Myocyte (in vitro differentiated cells): ENCODE measurements around the gene WWOX. TPM values are rescaled to one million over a fixed set of nuclear protein-coding genes. Genes with fewer than 3 reads are reported as not detected.
"Not testable (repeated sequence)": the region's sequence is repeated elsewhere in the genome, so short reads cannot be mapped to it uniquely, and the experiment has no call there.

Experiments used
- DNase-seq: peaks from one replicate; pipeline ENCODE4 v3.0.0-alpha.2; 2012; ENCODE audit warnings: low read depth
- total RNA-seq: library from RNA; depleted of rRNA; stranded (reverse); fragments of >200 nt; gene quantifications from 2 replicates; pipeline ENCODE4 v1.2.3, GENCODE V29; 2014

Gene WWOX
- total RNA-seq, 1 donor from 2014 or later: 12.5 TPM

DNA sequence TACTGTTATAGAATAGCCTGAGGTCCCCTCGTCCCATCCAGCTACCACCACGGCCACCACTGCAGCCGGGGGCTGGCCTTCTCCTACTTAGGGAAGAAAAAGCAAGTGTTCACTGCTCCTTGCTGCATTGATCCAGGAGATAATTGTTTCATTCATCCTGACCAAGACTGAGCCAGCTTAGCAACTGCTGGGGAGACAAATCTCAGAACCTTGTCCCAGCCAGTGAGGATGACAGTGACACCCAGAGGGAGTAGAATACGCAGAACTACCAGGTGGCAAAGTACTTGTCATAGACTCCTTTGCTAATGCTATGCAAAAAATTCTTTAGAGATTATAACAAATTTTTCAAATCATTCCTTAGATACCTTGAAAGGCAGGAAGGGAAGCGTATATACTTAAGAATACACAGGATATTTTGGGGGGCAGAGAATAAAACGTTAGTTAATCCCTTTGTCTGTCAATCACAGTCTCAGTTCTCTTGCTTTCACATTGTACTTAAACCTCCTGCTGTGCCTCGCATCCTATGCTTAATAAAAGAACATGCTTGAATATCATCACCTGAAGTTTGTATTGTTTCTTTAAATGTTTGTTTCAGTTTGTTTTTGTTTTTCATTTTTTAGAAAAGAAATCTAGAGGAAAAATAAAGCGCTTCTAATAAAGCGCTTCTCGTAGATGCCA is 1112.8 kb downstream of the WWOX start:
- DNase-seq: no peak

DNA sequence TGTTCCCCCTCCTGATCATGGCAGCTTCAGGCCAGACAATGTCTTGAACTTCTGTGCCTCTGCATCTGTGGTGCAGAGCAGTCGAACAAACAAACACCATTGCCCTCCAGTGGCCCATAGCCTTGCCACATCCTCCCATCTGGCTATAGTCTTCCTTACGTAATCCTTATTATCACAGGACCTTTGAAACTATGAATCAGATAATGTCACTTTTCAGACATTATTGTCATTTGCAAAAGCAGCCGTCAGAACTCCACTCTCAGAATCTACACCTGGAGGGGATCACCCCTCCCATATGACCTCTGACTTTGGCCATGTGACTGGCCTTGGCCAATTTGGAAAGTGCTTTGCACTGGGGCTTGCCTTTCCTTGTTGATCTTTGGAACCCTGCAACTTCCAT is 1113.8 kb downstream of the WWOX start:
- DNase-seq: no peak

DNA sequence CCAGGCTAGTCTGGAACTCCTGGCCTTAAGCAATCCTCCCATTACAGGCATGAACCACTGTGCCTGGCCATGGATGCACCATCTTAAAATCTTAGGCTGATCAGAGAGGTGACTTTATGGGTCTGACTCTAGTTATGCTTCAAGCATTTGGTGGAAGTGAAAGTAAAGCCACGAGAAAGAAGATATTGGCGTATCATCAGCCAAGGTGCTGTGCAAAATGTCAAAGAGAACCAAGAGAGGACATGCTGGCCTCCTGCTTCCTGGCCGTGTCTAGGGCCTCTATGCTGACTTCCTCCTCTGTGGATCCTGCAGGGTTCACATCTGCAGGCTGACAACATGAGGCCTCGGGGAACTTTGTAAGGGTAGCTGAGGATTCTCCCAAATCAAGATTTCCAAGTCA is 1115.8 kb downstream of the WWOX start:
- DNase-seq: no peak

DNA sequence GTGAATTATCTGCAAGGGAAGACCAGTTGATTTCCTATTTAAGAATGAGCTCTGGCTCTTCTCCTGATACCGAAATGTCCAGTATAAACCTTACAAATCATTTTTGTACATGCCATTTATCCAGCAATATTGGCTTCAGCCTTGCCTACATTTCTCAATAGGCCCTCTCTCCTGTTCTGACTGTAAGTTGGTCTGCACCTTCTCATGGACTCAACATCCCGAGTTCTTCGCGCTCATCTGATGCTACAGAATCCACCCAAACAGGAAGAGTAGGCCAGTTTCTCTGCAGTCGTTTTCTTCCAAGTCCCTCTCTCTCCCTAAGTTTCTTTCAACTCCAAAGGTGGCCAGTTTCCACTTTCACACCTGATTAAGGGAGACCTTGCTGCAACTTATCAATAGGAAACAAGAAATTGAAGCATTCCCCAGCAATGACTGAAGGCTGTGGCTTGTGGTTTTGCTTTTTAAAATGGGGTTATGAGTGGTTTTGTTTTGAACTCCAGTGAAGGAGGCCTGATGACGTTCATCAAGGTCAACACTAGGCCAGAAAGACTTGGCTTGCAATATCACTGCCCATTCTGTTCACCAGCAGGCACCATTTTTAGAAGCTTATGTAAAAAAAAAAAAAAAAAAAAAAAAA is 1118.0 kb downstream of the WWOX start:
- no peak for DNase-seq

DNA sequence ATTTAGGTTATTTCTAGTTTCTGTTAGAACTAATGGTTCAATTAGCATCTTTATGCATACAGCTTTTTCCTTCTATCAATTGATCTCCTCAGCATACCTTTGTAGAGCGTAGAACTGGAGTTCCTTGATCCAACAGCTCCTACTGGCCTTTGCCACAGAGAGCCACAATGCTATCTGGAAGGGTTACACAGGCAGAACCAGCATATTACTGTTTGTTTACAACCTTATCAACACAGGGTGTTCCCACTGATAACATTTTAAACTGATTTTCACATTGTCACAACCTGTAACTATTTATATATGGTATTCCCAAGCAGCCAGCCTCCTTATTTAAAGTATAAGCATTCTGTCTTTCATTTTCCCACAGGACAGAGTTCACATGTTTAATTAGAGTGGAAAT is 1118.9 kb downstream of the WWOX start:
- no peak for DNase-seq

DNA sequence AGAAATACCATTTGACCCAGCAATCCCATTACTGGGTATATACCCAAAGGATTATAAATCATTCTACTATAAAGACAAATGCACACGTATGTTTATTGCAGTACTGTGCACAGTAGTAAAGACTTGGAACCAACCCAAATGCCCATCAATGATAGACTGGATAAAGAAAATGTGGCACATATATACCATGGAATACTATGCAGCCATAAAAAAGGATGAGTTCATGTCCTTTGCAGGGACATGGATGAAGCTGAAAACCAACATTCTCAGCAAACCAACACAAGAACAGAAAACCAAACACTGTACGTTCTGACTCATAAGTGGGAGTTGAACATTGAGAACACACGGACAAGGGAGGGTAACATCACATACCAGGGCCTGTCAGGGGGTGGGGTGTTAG is 1126.5 kb downstream of the WWOX start:
- DNase-seq: not testable (repeated sequence)

DNA sequence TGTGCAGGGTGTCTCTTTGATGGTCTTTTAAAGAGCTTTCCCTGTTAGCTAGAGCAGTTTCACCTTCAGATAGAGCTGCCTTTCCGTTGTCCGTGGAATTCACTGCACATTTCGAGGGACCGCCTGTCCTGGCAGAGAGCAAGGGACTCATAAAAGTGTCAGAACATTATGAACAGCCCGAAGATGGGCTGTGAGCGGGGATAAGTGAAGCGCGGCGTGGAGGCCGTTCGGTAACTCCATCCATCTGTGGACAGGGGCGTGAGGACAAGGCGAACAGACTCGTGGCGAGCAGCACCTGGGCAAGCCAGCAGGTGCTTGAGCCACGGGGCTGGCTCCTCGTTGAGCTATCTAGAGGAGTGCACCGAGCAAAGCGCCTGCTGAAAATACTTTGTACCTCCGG is 1129.9 kb downstream of the WWOX start:
- no peak for DNase-seq

DNA sequence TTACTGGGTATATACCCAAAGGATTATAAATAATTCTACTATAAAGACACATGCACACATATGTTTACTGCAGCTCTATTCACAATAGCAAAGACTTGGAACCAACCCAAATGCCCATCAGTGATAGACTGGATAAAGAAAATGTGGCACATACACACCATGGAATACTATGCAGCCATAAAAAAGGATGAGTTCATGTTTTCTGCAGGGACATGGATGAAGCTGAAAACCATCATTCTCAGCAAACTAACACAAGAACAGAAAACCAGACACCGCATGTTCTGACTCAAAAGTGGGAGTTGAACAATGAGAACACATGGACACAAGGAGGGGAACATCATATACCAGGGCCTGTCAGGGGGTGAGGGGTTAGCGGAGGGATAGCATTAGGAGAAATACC is 1146.2 kb downstream of the WWOX start:
- not testable (repeated sequence) for DNase-seq

DNA sequence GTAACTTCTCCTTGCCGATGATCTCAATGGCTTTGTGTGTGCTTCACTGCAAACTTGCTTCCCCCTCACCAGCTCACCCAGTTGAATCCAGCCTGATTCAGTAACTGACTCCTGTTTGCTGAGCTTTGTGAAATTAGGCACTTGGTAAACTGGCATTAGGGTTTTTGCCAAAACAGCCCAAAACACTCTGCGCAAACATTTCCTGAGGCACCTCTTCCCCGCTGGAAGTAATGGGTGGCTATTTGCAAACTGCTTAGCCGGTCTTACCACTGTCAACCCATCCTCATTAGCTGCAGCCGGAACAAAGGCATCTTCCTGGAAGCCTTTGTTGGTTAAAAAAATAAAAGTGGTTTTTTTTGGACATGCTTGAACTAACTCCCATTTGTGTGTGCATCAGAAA is 1147.9 kb downstream of the WWOX start:
- DNase-seq: no peak

DNA sequence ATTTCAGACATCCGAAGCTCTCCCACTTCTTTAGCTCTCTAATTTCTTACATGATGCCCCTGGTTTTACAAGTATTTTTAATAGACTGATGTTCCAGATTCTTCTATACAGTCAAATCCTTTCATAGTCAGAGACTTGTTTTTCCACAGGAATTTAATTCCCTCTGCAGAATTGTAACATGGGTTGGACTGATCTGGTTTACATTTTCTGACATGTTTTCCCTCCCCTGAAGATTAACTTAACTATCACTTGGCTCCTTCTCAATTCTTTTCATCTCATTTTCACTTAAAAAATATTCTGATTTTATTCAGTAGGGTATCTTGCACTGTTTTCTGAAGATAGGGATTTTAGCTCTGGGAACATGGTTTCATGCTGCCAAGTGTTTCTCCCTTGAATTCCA is 1148.9 kb downstream of the WWOX start:
- DNase-seq: no peak

DNA sequence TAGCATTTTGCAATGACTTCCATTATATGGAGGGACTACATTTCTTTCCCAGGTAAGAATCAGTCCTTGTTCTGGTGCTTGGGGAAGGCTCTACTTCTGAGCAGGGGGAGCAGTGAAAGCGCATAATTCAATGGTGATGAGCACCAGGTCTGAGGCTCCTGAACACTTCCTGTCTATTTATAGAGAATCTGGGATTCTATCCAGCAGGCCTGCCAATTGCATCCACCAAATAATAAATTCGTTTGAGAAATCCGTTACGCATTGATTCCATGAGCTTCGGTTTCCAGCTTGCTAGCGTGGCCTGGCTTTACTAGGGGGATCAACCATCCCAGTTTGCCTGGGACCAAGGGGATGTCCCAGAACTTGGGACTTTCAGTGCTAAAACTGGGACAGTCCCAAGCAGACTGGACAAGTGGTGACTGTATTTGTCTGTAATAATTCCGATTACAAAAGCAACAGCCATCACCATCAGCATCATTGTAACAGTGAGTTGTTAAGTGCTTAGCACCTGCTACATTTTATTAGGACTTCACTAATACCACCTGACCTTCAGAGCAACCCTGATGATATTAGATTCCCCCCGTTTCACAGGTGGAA is 1151.1 kb downstream of the WWOX start:
- DNase-seq: no peak

DNA sequence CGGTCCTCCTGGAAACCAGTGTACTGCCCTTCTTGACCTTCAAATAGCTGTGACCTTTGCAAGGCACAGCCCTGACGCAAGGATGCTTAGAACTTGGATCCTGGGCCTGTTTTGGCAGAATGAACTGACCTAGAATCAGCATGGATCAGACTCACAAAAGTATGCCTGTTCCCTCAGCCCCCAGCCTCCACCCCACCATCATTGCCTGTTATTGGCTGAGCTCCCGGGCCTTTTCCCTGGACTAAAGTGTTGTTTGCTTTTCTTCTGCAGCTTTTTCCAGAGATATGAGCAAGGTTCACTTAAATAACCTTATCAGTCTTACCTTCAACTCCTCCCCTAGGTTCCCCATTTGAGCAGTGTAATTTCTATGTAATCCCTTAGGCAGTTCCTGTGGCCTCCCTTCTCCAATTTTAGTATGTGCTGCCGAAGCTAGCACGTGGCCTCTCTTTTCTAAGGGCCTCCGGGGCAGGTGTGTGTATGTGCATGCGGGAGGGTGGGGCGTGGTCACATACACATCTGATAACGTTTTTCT is 1153.7 kb downstream of the WWOX start:
- DNase-seq: no peak

DNA sequence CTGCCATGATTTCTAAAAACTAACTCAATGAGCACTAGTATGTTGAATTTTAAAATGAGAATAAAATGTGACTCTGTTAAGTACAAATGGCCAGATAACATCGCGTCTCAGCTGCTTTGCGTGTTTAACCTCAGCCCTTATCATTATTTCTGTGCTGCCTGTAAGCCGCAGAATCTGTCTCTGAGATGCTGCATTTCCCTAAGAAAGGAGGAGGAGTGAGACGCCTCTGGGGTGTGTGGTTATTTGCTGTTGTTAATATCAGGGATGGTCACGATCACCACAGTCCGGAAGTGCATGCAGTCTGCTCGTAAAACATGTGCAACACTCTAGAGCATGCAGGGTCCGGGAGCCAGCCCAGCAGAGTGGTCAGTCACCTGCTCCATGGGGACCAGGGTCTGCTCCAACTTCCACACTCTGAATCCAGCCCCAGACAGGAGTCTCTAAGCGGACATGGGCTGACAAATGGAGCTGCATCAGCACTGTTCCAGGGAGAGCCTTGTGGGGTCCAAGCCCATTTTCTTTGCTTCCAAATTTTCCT is 1158.6 kb downstream of the WWOX start:
- DNase-seq: no peak

DNA sequence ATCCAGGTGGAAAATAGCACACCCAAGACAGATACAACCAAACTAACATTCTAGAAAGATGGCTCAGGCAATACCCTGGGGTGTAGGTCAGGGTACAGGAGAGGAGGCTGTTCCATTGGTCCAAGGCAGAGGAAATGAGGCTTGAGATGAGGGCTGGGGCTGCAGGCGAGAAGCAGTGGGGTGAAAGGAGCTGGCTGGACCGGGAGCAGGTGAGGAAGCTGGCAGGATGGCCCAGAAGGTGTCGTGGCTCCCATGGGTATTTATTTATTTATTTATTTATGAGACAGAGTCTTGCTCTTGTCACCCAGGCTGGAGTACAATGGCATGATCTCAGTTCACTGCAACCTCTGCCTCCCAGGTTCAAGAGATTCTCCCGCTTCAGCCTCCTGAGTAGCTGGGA is 1161.4 kb downstream of the WWOX start:
- not testable (repeated sequence) for DNase-seq

DNA sequence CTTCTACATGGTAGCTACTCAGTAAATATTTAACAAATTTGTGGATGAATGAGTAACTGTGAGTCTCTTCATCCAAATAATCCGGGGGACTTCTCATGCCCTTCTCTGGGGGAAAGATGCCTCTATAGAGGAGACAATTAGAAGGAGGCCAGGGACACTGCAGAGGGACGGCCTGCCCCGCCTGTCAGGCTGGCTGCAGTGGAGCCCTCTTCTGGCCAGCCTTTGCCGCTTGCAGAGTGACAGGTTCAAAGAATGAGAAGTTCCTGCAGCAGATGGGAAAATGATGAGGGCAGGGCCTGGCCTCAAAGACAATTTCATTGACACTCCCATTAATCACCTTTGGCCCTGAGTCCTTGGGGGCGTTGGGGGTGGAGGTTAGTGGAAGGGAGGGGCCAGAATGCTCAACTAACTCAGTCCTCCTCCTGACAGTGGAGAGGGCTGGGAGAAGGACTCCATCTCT is 1162.1 kb downstream of the WWOX start:
- no peak for DNase-seq

DNA sequence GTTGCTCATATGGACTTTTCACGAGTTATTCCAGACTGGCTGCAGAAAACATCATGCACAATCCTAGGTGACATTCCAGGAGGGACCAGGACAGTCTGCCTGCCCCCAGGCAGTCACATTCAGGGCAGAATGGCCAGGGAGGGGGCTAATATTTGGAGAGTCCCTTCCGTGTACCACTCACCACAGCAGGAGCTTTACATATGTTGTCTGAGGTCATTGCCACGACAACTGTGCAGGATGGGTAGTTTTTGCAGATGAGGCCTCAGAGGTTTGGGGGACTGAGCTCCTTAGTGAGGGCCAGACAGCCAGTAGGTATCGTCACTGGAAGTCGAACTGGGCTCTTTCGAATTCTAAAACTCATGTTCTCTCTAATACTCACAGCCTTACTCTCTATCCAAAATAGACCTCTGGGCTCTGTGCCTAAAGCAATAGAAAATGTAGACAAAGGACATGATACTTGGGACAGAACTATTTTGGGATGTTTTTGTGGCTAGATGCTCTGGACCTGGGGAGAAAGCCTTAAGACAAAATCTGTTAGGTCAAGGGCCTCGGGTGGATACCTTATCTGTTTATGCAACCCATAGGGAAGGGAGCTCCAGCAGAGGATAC is 1162.6 kb downstream of the WWOX start:
- no peak for DNase-seq

Other genes with a start within 250 kb of the WWOX start
- not detected in 2 replicates for gene CLEC3A, start 77.1 kb upstream of the WWOX start, total RNA-seq